BJ (cell line): ENCODE measurements around the gene ATP8A2. TPM values are rescaled to one million over a fixed set of nuclear protein-coding genes. Genes with fewer than 3 reads are reported as not detected.

Experiments
- CTCF ChIA-PET: fragments of 350-600 bp; formaldehyde crosslinking; extraction: SDS; loops from one replicate; lab custom pipeline; 2021; ENCODE audit warnings: antibody characterized with exemption, inconsistent platforms; lab: Yijun Ruan, JAX
- POLR2A ChIA-PET: fragments of 300-600 bp; sonication (Branson Sonifier 250); formaldehyde crosslinking; extraction: SDS; loops from one replicate; lab custom pipeline; 2021; ENCODE audit warnings: antibody characterized with exemption; lab: Charles Lee
- DNase-seq: peaks from one replicate; pipeline ENCODE4 v3.0.0-alpha.2; 2011; ENCODE audit warnings: low read depth
- H3K27me3 ChIP-seq: 2 replicates; pipeline ENCODE4 v1.6.0; 2011; ENCODE audit warnings: low read length; ENCODE audit not compliant: control insufficient read depth, insufficient read depth
- H3K36me3 ChIP-seq: 2 replicates; pipeline ENCODE4 v1.5.1; 2011; ENCODE audit warnings: low read length; ENCODE audit not compliant: control insufficient read depth, insufficient read depth
- H3K4me3 ChIP-seq: 2 replicates; pipeline ENCODE4 v1.5.1; 2011; ENCODE audit warnings: low read depth, mild to moderate bottlenecking, control low read depth, low read length
- CTCF ChIP-seq: IDR thresholded peaks from 2 replicates; pipeline ENCODE4 v1.5.1; 2011; ENCODE audit warnings: low read depth, mild to moderate bottlenecking, control low read depth, inconsistent platforms, low read length, moderate library complexity; ENCODE audit not compliant: insufficient read depth
- polyA plus RNA-seq: library from polyadenylated mRNA; depleted of rRNA; stranded (reverse); fragments of >200 nt; gene quantifications from 2 replicates; pipeline ENCODE4 v1.2.3, GENCODE V29; 2011

Gene ATP8A2
- polyA plus RNA-seq, 1 experiment = 0.02 TPM

- ChIA-PET CTCF (interaction anchor here (0.7 to 1.2 kb wide), 2 partner anchors 103 to 463 kb away, joined by 3 read pairs; no protein-coding TSS in a partner anchor), POLR2A (no interaction called here)
- Histone ChIP-seq H3K27me3 (no peaks in the 10 kb centered on the region), H3K36me3 (no peaks in the 10 kb centered on the region), H3K4me3 (no peak overlapping the region)
- peak; percentile 37 for TF ChIP-seq CTCF
- no peak for DNase-seq
Observed at GRCh38 chr13:26037302-26037701, 665.5 kb downstream of the ATP8A2 start.

GRCh38 chr13:26038931-26039475 lies 667.2 kb downstream of the ATP8A2 start:
- Histone ChIP-seq H3K4me3 (no peak overlapping the region), H3K36me3 (no peaks in the 10 kb centered on the region), H3K27me3 (no peaks in the 10 kb centered on the region)
- no peak for DNase-seq
- CTCF ChIA-PET = interaction anchor here (0.8 to 1.0 kb wide), 2 partner anchors 10 to 12 kb away, joined by 3 read pairs; no protein-coding TSS in a partner anchor
- POLR2A ChIA-PET = no interaction called here
- no peak for TF ChIP-seq CTCF

DNA sequence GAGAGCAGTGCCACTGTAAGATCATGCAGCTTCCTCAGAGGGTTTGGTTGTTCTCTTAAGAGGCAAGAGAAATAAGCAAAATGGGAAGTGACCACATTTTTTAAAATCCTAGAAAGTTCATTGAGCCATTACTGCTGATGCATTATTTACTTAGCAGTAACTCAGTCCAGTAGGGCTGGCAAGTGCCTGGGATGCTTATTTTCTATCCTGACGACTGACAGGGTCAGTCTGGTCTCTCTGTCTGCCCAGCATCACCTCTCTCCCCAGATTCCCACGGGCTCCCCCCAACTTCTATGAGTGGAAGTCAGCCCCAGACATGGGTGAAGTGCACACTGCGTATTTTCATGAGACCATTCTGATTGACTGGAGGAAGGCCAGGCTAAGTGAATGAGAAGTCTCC lies 669.7 kb downstream of the ATP8A2 start:
- POLR2A ChIA-PET = no interaction called here
- no peak for DNase-seq
- no peaks in the 10 kb centered on the region for H3K27me3 ChIP-seq
- TF ChIP-seq CTCF = no peak
- CTCF ChIA-PET = no interaction called here
- H3K36me3 ChIP-seq = no peaks in the 10 kb centered on the region
- no peak overlapping the region for H3K4me3 ChIP-seq

GRCh38 chr13:26042785-26043184 lies 671.0 kb downstream of the ATP8A2 start:
- H3K27me3 ChIP-seq = no peaks in the 10 kb centered on the region; the same call in 1 of the 2 replicates
- ChIA-PET CTCF (interaction anchor here (0.7 kb wide), 1 partner anchor 257 kb away, joined by 3 read pairs; no protein-coding TSS in a partner anchor), POLR2A (interaction anchor here (0.6 kb wide), 1 partner anchor 20 kb away, joined by 3 read pairs; no protein-coding TSS in a partner anchor)
- no peak for TF ChIP-seq CTCF
- DNase-seq = no peak
- no peaks in the 10 kb centered on the region for H3K36me3 ChIP-seq
- H3K4me3 ChIP-seq = no peak overlapping the region

GRCh38 chr13:26045142-26045541 lies 673.4 kb downstream of the ATP8A2 start:
- peaks cover 11% of the 10 kb centered on the region for H3K27me3 ChIP-seq
- no peaks in the 10 kb centered on the region for H3K36me3 ChIP-seq
- TF ChIP-seq CTCF = no peak
- ChIA-PET POLR2A (no interaction called here), CTCF (no interaction called here)
- no peak overlapping the region for H3K4me3 ChIP-seq
- DNase-seq = no peak
